GM18870 (cell line): Measurements from ENCODE around the gene TBC1D9B.
"Not testable (repeated sequence)": the region's sequence is repeated elsewhere in the genome, so short reads cannot be mapped to it uniquely, and the experiment has no call there.

ENCODE experiments used
- ATAC-seq: cut with Tn5 transposase; IDR thresholded peaks from one replicate; pipeline ENCODE4 v1.9.1; 2021; ENCODE audit warnings: moderate library complexity; ENCODE audit not compliant: unreplicated experiment

Gene TBC1D9B

GRCh38 chr5:179886190-179886911 lies 21.3 kb downstream of the TBC1D9B start:
- ATAC-seq: no peak

GRCh38 chr5:179885491-179886090 lies 22.1 kb downstream of the TBC1D9B start:
- no peak for ATAC-seq

- no peak for ATAC-seq
These were observed 24.5 kb downstream of the TBC1D9B start for GRCh38 chr5:179883163-179883562.

GRCh38 chr5:179882338-179882737 lies 25.4 kb downstream of the TBC1D9B start:
- no peak for ATAC-seq

GRCh38 chr5:179880848-179881590 lies 26.7 kb downstream of the TBC1D9B start:
- ATAC-seq: no peak

GRCh38 chr5:179880066-179880650 lies 27.5 kb downstream of the TBC1D9B start:
- ATAC-seq: no peak

GRCh38 chr5:179879690-179880010 lies 28.0 kb downstream of the TBC1D9B start:
- ATAC-seq: no peak

GRCh38 chr5:179879003-179879689 lies 28.6 kb downstream of the TBC1D9B start:
- no peak for ATAC-seq

GRCh38 chr5:179878222-179879002 lies 29.3 kb downstream of the TBC1D9B start:
- no peak for ATAC-seq

- no peak for ATAC-seq
These were observed 31.1 kb downstream of the TBC1D9B start for GRCh38 chr5:179876610-179876952.

- ATAC-seq: no peak
These were observed 31.7 kb downstream of the TBC1D9B start for GRCh38 chr5:179875741-179876609.

GRCh38 chr5:179874536-179875292 lies 33.0 kb downstream of the TBC1D9B start:
- ATAC-seq: no peak

GRCh38 chr5:179874136-179874535 lies 33.6 kb downstream of the TBC1D9B start:
- no peak for ATAC-seq

GRCh38 chr5:179873588-179874110 lies 34.0 kb downstream of the TBC1D9B start:
- ATAC-seq: no peak

GRCh38 chr5:179872828-179873575 lies 34.7 kb downstream of the TBC1D9B start:
- ATAC-seq: no peak

GRCh38 chr5:179872055-179872827 lies 35.5 kb downstream of the TBC1D9B start:
- ATAC-seq: no peak

- not testable (repeated sequence) for ATAC-seq
These were observed 36.2 kb downstream of the TBC1D9B start for GRCh38 chr5:179871533-179871932.
